Endothelial cell (in vitro differentiated cells): ENCODE results near the gene UCKL1. TPM values are rescaled to one million over a fixed set of nuclear protein-coding genes. Genes with fewer than 3 reads are reported as not detected.

Experiments used
- DNase-seq: peaks from one replicate; pipeline ENCODE4 v3.0.0; 2021; ENCODE audit warnings: low spot score
- H3K27ac Mint-ChIP-seq: one replicate; pipeline ENCODE4 v1.8.0; 2021; ENCODE audit warnings: mixed read lengths, inconsistent platforms; ENCODE audit not compliant: unreplicated experiment
- H3K27me3 Mint-ChIP-seq: one replicate; pipeline ENCODE4 v1.8.0; 2021; ENCODE audit warnings: mild to moderate bottlenecking, moderate library complexity, mixed read lengths, inconsistent platforms; ENCODE audit not compliant: unreplicated experiment
- H3K36me3 Mint-ChIP-seq: one replicate; pipeline ENCODE4 v1.8.0; 2021; ENCODE audit warnings: mild to moderate bottlenecking, low read depth, mixed read lengths, inconsistent platforms; ENCODE audit not compliant: unreplicated experiment
- H3K4me1 Mint-ChIP-seq: one replicate; pipeline ENCODE4 v1.8.0; 2021; ENCODE audit warnings: mild to moderate bottlenecking, mixed read lengths, inconsistent platforms; ENCODE audit not compliant: unreplicated experiment
- H3K4me3 Mint-ChIP-seq: one replicate; pipeline ENCODE4 v1.8.0; 2021; ENCODE audit warnings: mild to moderate bottlenecking, mixed read lengths, inconsistent platforms; ENCODE audit not compliant: unreplicated experiment
- H3K9me3 Mint-ChIP-seq: one replicate; pipeline ENCODE4 v1.8.0; 2021; ENCODE audit warnings: mixed read lengths, inconsistent platforms; ENCODE audit not compliant: unreplicated experiment
- total RNA-seq: library from RNA; stranded (reverse); fragmentation: NEBNext Ultra II Directional; extraction: Animal tissue kit (Norgen Biotek cat#: 25700); gene quantifications from one replicate; pipeline ENCODE4 v1.2.1, GENCODE V29; 2021; ENCODE audit not compliant: unreplicated experiment
- TF ChIP-seq, protein P1 (sequence below): fragments of 200-600 bp; sonication (generic); IDR thresholded peaks from one replicate; pipeline ENCODE4 v1.5.0; 2021; ENCODE audit warnings: antibody characterized with exemption; ENCODE audit not compliant: unreplicated experiment

Gene UCKL1
- total RNA-seq, 1 donor from 2014 or later, result 40.1 TPM

DNA sequence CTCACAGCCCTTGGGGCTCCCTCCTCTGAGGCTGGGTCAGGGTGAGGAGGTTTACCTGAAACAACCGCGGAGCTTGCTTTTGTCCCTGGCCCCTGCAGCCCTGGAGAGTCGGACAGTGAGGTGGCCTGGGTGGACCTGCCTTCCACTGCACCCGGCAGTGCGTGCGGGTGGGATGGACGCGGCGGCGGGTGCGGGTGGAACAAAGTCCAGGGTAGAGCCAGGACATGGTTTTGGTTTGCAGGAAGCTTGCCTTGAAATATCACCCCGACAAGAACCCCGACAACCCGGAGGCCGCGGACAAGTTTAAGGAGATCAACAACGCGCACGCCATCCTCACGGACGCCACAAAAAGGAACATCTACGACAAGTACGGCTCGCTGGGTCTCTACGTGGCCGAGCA is 27.1 kb downstream of the UCKL1 start:
- no peak overlapping the region for H3K4me3 Mint-ChIP-seq
- peaks cover 8% of the 10 kb centered on the region for H3K4me1 Mint-ChIP-seq
- TF ChIP-seq, protein P1, sequence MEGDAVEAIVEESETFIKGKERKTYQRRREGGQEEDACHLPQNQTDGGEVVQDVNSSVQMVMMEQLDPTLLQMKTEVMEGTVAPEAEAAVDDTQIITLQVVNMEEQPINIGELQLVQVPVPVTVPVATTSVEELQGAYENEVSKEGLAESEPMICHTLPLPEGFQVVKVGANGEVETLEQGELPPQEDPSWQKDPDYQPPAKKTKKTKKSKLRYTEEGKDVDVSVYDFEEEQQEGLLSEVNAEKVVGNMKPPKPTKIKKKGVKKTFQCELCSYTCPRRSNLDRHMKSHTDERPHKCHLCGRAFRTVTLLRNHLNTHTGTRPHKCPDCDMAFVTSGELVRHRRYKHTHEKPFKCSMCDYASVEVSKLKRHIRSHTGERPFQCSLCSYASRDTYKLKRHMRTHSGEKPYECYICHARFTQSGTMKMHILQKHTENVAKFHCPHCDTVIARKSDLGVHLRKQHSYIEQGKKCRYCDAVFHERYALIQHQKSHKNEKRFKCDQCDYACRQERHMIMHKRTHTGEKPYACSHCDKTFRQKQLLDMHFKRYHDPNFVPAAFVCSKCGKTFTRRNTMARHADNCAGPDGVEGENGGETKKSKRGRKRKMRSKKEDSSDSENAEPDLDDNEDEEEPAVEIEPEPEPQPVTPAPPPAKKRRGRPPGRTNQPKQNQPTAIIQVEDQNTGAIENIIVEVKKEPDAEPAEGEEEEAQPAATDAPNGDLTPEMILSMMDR, result no peak
- peaks cover 5% of the 10 kb centered on the region for H3K27me3 Mint-ChIP-seq
- H3K36me3 Mint-ChIP-seq, result peaks cover 41% of the 10 kb centered on the region
- DNase-seq, result no peak
- no peak overlapping the region for H3K27ac Mint-ChIP-seq
- no peaks in the 10 kb centered on the region for H3K9me3 Mint-ChIP-seq

DNA sequence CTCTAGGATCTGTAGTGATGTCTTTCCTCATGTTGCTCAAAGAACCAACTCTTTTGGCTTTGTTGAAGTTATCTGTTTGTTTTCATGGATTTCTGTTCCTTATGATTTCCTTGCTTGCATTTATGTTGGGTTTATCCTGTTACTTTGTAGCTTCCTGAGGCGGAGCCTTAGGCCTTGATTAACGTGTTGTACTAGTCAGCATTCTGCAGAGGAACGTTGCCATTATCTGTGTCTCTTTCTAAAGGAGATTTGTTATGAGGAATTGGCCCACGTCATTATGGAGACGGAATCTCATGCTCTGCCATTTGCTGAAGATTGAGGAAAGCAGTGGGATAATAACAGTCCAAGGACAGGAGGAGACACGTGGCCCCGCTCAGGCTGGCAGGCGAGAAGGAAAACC is 29.9 kb downstream of the UCKL1 start:
- Mint-ChIP-seq H3K27me3 (peaks cover 5% of the 10 kb centered on the region), H3K36me3 (peaks cover 31% of the 10 kb centered on the region), H3K4me1 (peaks cover 8% of the 10 kb centered on the region), H3K4me3 (no peak overlapping the region), H3K9me3 (no peaks in the 10 kb centered on the region), H3K27ac (peak overlapping the region; percentile 44)
- TF ChIP-seq, protein P1, result no peak
- DNase-seq, result no peak

GRCh38 chr20:63924241-63924640 is 32.0 kb downstream of the UCKL1 start:
- no peak for DNase-seq
- Mint-ChIP-seq H3K4me1 (peaks cover 8% of the 10 kb centered on the region), H3K4me3 (no peak overlapping the region), H3K27ac (no peak overlapping the region), H3K9me3 (no peaks in the 10 kb centered on the region), H3K27me3 (no peaks in the 10 kb centered on the region), H3K36me3 (peaks cover 20% of the 10 kb centered on the region)
- TF ChIP-seq, protein P1, result no peak

DNA sequence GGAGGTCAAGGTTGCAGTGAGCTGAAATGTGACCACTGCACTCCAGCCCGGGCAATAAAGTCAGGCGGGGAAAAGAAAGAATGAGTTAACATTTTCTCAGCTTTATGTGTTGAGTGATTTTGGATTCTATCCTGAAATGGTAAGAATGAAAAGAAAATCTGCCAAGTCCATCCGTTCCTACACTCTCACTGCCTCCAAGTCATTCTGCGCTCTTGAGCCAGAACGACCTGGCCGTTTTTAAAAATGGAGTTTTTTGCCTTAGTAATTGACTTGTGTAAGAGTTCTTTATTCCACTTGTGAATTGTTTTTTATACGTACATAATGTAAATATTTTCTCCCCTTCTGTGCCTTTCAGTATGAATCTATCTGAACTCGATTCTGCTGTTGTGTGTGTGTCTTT is 32.6 kb downstream of the UCKL1 start:
- no peaks in the 10 kb centered on the region for H3K9me3 Mint-ChIP-seq
- TF ChIP-seq, protein P1, result no peak
- no peak overlapping the region for H3K4me3 Mint-ChIP-seq
- peaks cover 8% of the 10 kb centered on the region for H3K4me1 Mint-ChIP-seq
- H3K27me3 Mint-ChIP-seq, result no peaks in the 10 kb centered on the region
- no peak overlapping the region for H3K27ac Mint-ChIP-seq
- DNase-seq, result no peak
- peaks cover 20% of the 10 kb centered on the region for H3K36me3 Mint-ChIP-seq

DNA sequence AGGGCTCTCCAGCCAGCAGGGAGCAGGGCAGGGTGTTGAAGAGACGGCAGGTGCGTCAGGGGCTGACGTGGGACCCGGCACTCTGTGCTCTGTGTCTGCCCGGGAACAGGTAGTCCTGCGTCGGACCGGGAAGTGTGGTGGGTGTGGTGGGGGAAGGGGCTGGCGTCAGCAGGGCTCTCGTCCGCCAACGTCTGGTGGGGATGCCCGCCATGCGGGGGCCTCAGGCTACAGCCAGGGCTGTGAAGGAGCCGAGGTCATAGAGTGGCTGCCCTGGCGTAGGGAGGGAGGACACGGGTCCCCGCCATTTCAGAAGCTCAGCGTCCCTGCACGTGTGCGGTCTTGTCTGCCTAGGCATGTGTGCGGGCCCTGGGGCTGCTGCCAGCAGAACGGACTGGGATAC is 36.0 kb downstream of the UCKL1 start:
- Mint-ChIP-seq H3K27me3 (no peaks in the 10 kb centered on the region), H3K27ac (no peak overlapping the region), H3K4me1 (peaks cover 3% of the 10 kb centered on the region), H3K9me3 (no peaks in the 10 kb centered on the region), H3K36me3 (peaks cover 13% of the 10 kb centered on the region), H3K4me3 (no peak overlapping the region)
- TF ChIP-seq, protein P1, result no peak
- no peak for DNase-seq
